ENCODE measurements around the gene MLLT3.

Gene MLLT3

GRCh38 chr9:20508242-20508641 is 114.1 kb downstream of the MLLT3 start:
- no peak for DNase-seq

- no peak for DNase-seq
Observed at GRCh38 chr9:20507431-20507830, 114.9 kb downstream of the MLLT3 start.

- DNase-seq = no peak
Observed at GRCh38 chr9:20506099-20506900, 116.0 kb downstream of the MLLT3 start.

- no peak for DNase-seq
Observed at GRCh38 chr9:20505574-20505973, 116.7 kb downstream of the MLLT3 start.

- DNase-seq = no peak
Observed at GRCh38 chr9:20504930-20505329, 117.4 kb downstream of the MLLT3 start.

GRCh38 chr9:20500101-20500500 is 122.2 kb downstream of the MLLT3 start:
- no peak for DNase-seq

GRCh38 chr9:20499013-20499412 is 123.3 kb downstream of the MLLT3 start:
- DNase-seq = no peak

- DNase-seq = no peak
Observed at GRCh38 chr9:20496328-20496727, 126.0 kb downstream of the MLLT3 start.

- no peak for DNase-seq
Observed at GRCh38 chr9:20495098-20495497, 127.2 kb downstream of the MLLT3 start.

- DNase-seq = no peak
Observed at GRCh38 chr9:20494035-20494434, 128.3 kb downstream of the MLLT3 start.

GRCh38 chr9:20492772-20493171 is 129.5 kb downstream of the MLLT3 start:
- no peak for DNase-seq

- no peak for DNase-seq
Observed at GRCh38 chr9:20491612-20492011, 130.7 kb downstream of the MLLT3 start.

GRCh38 chr9:20490246-20490834 is 132.0 kb downstream of the MLLT3 start:
- no peak for DNase-seq

- DNase-seq = no peak
Observed at GRCh38 chr9:20488691-20489090, 133.6 kb downstream of the MLLT3 start.

- DNase-seq = no peak
Observed at GRCh38 chr9:20486552-20486951, 135.7 kb downstream of the MLLT3 start.

- DNase-seq = no peak
Observed at GRCh38 chr9:20481437-20481836, 140.9 kb downstream of the MLLT3 start.

GRCh38 chr9:20480249-20480648 is 142.1 kb downstream of the MLLT3 start:
- DNase-seq = no peak

- no peak for DNase-seq
Observed at GRCh38 chr9:20479419-20480155, 142.7 kb downstream of the MLLT3 start.

GRCh38 chr9:20478786-20479185 is 143.5 kb downstream of the MLLT3 start:
- no peak for DNase-seq

- DNase-seq = no peak
Observed at GRCh38 chr9:20477940-20478620, 144.2 kb downstream of the MLLT3 start.

- DNase-seq = no peak
Observed at GRCh38 chr9:20476912-20477521, 145.3 kb downstream of the MLLT3 start.

- DNase-seq = no peak
Observed at GRCh38 chr9:20474496-20474895, 147.8 kb downstream of the MLLT3 start.

- DNase-seq = no peak
Observed at GRCh38 chr9:20473515-20474013, 148.7 kb downstream of the MLLT3 start.
